Inferior parietal cortex (tissue), 1 donor: ENCODE data around the gene TOP1.
"Not testable (repeated sequence)": the region's sequence is repeated elsewhere in the genome, so short reads cannot be mapped to it uniquely, and the experiment has no call there.

ENCODE experiments used
- DNase-seq: peaks from one replicate; pipeline ENCODE4 v3.0.0-alpha.2; 2016; ENCODE audit errors: extremely low spot score

TOP1 gene

DNA sequence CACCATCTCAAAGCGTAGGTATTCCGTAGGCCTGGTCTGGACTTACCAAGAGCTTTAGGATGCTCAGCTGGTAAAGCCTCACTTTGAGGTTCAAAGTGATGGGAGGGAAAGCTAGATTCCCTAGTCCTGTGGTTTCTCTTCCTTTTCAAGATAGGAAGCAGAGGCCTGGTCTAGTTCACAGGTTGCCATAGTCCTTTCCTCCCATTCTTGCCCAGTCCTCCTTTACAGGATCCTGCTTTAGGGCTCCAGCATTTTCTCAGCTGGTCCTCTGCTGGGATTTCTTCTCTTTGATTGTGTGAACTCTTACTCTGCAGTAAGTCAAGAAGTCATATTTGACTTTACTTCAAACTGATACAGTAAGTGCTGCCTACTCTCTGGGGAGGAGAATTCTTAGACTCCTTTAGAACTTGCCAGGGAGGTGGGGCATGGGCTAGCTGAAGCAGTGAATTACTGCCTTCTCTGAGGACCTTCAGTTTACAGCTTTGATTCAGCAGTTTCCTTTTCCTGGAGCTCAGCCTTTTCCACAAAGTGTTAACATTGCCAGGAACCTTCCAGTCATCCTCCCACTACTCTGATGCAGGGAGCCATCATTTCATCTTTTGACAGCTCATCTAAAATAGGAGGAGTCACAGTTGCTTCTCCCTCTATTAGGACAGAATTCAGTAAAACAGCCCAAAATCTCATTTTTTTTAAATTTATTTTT, 65.9 kb downstream of the TOP1 start:
- no peak for DNase-seq

DNA sequence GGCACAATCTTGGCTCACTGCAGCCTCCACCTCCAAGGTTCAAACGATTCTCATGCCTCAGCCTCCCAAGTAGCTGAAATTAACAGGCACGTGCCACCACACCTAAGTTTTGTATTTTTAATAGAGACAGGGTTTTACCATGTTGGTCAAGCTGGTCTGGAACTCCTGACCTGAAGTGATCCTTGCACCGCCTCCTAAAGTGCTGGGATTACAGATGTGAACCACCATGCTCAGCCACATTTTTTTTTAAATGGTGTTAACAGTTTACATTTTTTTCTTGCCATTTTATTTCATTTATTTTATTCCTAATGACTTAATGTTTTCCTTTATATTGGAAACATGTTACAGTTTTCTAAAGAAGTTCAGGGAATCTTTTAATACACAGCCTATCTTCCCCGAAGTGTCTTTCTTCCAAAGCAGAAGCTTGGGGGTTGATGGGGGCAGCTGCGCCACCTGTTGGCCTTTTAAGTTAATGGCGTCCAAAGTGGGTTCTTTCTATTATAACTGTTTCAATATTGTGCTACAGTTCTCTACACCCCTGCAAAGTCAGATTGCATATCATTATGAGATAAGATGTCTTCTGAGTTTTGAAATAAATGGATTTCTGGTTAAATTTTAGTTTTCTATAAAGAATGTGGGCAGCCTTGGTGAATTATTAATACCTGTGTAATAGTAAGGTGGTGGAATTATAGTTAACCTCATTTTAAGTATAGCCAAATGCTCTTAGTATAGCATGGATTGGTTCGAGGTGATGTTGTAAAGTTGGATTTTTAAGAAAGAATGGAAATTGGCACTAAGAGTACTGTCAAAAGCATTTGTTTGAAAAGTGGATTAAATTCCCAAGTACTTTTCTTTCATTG, 66.7 kb downstream of the TOP1 start:
- peak; percentile 75 for DNase-seq

DNA sequence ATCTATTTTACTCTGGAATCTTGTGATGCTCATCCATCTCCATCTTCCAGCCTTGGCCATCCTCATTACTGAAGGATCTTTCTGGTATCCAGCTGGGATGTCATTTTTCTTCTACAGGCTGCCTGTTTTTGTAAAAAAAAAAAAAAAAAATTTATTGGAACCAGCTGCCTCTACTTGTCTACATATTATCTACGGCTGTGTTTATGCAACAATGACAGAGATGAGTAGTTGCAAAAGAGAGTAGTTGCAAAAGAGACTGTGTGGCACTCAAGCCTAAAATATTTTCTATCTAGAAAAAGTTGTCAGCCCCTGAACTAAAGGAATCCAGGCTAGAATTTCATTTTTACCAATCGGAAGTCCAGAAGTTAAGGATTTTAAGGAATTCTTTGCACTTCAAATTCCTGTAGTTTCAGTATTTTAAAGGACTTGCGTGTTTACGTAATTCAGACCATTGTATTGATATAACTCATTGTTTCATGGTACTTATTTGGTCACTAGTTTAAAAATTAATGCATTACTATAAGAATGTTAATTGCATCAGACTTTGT, 70.2 kb downstream of the TOP1 start:
- no peak for DNase-seq

DNA sequence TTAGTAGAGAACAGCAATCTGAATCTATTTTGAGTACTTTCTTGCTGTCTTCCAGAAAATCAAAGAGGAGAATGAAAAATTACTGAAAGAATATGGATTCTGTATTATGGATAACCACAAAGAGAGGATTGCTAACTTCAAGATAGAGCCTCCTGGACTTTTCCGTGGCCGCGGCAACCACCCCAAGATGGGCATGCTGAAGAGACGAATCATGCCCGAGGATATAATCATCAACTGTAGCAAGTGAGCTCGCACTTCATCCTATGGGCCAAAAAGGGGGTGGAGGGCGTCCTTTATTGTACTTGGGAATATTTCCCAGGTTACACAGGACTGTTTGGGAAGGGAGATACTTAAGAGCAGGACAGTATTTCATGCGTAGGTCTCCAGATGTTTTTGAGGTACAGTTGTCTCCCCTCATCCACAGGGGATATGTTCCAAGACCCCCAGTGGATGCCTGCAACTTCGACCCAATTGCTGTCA, 71.4 kb downstream of the TOP1 start:
- DNase-seq: no peak

DNA sequence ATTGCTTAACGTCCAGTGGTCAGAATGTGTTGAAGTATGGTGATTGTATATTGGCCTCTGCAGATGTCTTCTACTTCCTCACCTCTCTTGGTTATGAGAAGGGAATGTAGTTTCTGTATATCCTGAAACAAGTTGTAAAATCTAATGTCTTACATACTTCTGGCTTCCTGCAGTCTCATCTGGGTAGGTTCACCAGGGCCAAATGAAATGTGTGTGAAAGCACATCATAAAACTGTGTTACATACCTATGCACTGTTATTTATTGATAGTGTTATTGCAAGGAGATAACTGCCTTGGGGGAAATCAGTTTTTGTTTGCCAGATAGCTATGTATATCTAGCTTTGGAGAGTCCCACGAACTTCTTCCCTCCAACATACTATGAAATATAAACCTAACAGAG, 73.0 kb downstream of the TOP1 start:
- no peak for DNase-seq

DNA sequence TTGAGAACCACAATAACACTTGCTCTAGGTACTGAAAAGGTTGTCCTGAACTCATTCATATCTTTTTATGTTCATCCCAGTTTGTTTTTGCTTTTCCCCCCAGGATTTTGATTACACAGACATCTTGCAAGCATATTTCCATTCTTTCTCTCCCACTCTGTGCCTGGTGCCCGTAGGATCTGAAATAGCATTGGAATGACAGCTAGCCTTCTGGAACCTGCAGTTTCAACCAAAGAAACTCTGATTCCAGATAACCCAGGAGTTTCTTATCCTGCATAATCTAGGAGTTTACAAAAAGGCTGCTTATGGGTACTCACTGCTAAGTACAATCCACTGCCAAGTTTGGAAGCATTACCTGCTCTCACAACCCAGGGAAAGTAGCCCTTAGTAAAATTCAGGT, 79.9 kb downstream of the TOP1 start:
- no peak for DNase-seq

DNA sequence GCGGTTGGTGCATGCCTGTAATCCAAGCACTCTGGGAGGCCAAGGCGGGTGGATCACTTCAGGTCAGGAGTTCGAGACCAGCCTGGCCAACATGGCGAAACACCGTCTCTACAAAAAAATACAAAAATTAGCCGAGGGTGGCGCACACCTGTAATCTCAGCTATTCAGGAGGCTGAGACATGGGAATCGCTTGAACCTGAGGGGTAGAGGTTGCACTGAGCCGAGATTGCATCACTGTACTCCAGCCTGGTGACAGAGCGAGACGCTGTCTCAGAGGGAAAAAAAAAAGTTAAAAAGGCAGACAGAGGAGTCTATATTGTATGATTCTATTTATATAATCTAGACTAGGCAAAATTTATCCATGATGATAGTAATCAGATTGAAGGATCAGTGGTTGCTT, 81.4 kb downstream of the TOP1 start:
- DNase-seq: no peak

DNA sequence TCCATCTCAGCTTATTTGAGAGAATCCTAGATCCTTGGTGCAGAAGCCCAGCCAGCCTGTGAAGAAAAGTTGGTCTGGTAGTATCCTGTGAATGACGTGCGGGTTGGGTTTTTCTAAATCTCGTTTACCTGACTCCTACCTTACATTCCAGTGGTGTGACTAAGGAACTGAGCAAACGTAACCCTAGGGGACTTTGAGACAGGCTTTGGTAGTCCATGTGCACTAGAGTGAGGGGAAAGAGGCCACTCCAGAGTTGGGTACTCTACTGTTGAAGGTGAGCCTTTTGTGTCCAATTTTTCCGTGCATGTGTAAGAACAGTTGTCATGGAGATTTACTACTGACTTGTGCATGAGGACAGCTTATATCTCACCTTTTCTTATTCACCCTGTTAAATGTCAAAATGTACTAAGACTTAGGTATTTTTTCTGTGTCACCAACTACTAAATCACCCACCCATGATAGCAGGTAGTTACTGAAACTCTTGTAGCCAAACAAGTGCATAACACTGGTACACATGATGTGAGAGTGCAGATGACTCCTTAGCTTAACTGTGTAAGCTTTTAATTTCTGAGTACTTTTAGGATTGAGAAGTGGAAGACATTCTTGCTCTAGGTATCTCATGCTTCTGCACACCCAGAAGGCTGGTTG, 82.4 kb downstream of the TOP1 start:
- no peak for DNase-seq

DNA sequence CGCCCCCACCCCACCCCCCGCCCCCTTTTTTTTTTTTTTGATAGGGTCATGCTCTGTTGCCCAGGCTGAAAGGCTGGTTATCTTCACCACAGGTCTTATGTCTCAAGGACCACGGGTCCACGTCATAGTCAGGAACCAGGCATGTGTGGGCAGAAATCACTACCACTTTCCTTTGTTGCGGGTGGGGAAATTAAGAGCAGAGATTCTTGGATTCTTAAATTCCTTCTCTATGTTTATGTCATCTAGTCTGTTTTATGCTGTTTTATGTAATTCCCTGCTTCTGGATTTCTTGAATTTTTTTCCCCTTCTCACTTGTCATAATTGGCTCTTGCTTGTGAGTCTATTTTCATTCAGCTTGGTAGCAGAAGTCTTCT, 82.9 kb downstream of the TOP1 start:
- no peak for DNase-seq

DNA sequence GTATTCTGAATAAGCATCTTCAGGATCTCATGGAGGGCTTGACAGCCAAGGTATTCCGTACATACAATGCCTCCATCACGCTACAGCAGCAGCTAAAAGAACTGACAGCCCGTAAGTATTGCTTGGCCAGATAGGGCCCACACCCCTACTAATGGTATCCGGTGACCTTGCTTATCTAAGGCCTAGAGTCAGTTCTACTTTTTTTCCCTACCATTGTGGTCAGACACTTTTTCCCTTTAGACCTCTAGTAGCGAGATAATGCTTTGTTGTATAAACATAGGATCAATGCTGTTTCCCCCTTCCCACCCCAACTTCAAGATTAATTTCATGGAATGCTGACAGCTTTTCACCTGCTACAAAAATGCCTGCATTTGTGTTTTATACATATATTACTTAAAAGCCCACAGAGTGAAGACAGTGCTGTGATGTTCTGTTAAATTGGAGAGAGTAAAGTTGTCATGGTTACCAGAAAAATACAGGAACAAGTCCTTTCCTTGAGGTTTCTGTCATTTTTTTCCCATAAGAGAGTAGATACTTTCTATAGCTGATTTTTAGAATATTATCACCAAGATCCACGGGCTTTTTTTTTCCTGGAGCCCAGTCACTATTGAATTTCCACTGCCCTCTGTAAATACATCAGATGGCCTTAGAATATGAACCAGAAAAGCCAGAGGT, 87.8 kb downstream of the TOP1 start:
- no peak for DNase-seq

DNA sequence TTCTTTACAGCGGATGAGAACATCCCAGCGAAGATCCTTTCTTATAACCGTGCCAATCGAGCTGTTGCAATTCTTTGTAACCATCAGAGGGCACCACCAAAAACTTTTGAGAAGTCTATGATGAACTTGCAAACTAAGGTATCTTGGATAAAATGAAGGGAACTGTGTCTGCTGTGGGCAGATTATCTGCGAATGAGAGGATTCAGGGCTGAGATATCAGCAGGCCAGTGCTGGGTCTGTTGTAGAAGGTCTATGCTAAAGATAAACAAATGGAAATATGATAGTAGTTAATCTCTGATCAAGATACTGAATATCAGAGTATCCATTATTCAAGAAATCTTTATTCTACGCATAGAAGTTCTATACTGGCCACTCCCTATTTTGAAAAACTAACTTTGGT, 89.5 kb downstream of the TOP1 start:
- DNase-seq: not testable (repeated sequence)

DNA sequence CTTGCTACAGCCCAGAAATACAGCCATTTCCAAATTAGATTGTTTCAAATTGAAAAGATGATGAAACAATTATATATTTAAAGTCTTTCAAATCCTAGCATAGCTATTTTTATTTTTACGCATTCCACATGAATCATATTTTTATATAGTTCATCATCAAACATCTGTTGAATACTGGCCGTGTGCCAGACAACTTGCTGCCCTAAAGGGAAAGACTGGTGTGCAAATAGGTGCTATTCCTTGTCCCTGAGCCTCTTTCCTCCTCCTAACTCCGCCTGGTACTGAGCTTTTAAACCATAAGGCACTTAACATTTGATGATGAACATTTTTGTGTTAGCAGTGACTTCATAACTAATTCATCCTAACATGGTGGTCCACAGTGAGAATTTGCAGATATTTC, 90.0 kb downstream of the TOP1 start:
- no peak for DNase-seq

DNA sequence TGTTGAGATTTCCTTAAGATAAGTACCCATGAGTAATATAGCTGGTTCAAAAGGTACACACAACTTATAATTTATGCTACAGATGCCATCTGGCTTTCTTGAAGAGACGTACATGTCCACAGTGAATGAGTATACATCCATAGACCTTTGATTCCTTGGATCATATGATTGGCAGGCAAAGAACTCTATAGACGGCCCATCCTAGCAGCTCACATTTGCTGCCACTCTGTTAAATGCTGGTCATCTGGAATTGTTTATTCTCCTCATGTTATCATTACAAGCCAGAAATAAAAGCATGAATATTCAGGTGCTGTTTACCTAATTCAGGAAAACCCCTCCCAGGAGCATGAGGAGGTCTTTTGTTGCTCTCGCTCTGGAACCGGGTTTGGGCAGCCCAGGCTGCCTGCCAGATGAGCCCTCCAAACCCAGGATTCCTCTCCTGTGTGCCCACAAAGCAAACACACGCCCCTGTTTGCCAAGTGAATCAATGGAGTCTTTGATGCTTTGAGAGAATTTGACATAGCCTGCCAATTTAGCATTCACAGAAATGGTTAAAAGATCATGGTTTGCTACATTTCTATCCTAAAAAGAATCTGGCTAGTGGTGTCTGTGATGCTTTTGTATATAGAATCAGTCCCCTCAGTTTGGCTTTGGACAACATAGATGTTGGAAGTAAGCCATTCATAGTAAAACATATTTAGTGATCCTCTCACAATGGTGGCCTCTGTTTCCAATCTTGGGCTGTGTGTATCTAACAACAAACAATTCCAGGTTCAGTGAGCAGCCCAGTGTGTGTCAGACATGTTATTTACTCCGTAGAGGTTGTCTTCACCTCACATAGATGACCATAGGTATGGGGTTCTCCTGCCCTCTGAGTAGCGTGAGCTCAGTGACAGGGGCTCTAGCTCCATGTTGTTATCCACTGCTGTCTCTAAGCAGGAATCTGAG, 91.3 kb downstream of the TOP1 start:
- DNase-seq: peak; percentile 77

DNA sequence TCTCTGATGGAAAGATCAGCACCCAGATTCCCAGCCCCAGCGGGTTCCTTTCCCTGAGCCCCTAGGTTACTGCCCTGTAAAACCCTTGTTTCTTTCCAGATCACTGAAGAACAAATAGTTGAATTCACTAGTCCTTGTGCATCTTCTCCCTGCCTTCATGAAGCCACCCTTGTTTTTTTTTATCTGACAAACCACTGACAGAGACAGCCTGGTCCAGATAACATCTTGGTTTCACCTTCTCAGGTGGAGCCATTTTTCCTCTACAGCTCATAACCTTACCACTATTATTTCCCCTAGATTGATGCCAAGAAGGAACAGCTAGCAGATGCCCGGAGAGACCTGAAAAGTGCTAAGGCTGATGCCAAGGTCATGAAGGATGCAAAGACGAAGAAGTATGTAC, 92.8 kb downstream of the TOP1 start:
- DNase-seq: no peak

DNA sequence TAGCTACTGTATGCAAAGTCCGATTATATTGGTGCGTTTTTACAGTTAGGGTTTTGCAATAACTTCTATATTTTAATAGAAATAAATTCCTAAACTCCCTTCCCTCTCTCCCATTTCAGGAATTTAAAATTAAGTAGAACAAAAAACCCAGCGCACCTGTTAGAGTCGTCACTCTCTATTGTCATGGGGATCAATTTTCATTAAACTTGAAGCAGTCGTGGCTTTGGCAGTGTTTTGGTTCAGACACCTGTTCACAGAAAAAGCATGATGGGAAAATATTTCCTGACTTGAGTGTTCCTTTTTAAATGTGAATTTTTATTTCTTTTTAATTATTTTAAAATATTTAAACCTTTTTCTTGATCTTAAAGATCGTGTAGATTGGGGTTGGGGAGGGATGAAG, 95.0 kb downstream of the TOP1 start:
- no peak for DNase-seq

DNA sequence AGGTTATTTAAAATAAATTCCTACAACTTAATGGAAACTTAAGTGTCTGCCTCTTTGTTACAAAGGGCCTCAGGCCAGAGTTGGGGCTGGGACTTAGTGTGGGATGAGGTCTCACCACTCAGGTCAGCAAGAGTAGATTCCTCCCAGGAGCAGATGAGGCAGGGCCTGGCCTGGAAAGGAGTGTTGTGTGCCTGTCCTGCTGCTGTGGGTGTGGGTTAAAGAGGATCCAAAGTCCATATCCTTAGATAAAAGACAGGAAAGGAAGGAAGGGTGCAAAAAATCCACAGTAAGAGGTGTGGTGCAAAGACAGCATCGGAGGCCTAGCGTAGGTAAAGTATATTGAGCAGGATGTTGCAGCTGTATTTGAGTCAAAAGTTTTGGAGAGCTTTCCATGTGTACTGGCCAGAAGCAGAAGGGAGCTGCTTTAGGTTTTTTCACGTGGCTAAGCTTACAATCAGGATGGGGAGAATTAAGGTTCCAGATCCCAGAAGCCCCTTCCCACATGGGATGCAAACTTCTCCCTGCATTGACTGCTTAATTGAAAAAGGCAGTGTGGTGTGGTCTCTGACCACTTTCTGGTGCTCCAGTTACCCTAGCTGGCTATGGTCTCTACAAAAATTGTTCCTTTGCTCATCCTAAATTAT, 96.0 kb downstream of the TOP1 start:
- no peak for DNase-seq

DNA sequence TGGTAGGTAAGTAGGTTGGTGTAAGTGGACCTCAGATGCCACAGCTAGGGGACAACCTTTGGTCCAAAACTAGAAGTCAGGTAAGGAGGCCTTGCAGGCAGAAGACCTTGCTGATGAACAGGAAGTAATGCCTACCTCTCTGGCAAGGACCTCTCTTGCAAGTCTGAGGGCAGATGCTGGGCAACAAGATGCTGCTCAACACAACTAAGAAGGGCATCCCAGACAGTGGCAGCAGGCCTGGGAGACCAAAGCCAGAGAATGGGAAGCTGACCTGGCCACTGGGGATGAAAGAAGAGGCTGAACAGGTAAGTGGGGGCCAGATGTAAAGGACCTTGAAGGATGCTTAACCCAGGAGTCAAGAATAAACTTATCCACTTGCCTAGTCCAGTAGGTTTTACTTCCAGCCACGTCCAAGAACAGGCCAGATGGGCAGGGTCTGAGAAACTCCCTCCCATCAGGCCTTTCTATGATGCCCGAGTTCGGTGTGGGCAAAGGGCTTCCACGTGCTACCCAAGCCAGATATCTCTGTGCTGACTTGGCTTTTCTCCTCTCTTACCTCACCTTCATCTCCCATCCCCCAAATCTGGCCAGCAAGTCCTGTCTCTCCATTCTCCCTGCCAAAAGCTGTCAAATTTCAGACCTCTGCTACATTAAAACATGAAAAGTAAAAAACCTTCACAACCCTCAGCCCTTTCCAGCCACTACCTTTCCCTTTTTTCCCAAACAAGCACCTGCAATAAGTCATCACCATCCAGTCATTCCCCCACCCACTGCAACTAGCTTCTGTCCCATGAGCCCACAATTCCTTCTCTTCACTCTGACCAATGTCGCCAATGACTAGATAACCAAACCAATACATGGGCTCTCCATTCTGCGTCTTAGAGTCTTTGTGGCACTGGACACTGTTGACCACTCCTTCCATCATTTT, 97.2 kb downstream of the TOP1 start:
- DNase-seq: no peak

DNA sequence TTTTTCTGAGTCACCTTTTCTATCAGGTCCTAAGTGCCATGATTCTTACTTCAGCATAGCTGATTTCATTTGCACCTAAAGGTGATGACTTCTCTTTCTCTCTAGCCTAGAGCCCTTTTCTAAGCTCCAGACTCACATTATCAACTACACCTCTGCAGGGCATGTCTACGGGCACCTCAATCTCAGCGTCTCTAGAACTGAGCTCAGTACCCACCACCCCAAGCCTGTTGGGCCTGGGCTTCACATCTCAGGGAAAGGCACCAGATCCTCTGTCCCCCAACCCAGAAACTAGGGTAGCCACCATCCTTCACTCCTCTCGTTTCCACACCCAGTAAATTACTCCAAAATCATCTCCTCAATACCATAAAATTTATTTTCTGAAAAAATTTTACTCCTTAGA, 98.1 kb downstream of the TOP1 start:
- DNase-seq: no peak

DNA sequence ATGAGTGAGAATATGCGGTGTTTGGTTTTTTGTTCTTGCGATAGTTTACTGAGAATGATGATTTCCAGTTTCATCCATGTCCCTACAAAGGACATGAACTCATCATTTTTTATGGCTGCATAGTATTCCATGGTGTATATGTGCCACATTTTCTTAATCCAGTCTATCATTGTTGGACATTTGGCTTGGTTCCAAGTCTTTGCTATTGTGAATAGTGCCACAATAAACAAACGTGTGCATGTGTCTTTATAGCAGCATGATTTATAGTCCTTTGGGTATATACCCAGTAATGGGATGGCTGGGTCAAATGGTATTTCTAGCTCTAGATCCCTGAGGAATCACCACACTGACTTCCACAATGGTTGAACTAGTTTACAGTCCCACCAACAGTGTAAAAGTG, 99.7 kb downstream of the TOP1 start:
- DNase-seq: not testable (repeated sequence)
